Lung microvascular endothelial cell (primary cell): ENCODE measurements around the gene CREB5. TPM values are rescaled to one million over a fixed set of nuclear protein-coding genes. Genes with fewer than 3 reads are reported as not detected.
A peak's percentile ranks its signal among the peaks of the same experiment; 100 is the strongest.

ENCODE experiments used
- DNase-seq, 2 donors: peaks; one replicate each; pipeline versions ENCODE4 v3.0.0 to v3.0.0-alpha.2; 2010; ENCODE audit warnings: low read depth in 2 of 2
- total RNA-seq: library from RNA; depleted of rRNA; stranded (reverse); fragments of >200 nt; gene quantifications from 2 replicates; pipeline ENCODE4 v1.2.1, GENCODE V29; 2014

The CREB5 gene
- total RNA-seq, 1 donor from 2014 or later: 3.2 TPM

DNA sequence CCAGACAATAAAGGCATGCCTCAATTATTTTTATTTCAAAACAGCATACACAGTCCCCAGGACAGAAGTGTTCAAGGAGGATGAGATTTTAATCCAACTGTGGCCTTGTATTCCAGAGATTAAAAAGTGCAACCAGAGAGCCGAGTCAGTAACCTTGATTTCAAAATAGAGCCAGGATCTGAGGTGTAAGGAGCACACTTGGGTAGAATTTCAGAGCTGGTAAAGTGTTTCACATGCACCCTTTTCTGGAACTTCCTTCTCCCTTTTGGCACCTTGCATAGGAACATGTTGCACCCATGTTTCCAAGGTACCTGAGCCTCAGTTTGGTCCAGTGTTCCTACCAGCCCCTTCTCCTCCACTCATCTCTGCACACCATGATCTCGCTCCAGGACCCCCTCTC lies 320.7 kb downstream of the CREB5 start:
- DNase-seq: no peak

DNA sequence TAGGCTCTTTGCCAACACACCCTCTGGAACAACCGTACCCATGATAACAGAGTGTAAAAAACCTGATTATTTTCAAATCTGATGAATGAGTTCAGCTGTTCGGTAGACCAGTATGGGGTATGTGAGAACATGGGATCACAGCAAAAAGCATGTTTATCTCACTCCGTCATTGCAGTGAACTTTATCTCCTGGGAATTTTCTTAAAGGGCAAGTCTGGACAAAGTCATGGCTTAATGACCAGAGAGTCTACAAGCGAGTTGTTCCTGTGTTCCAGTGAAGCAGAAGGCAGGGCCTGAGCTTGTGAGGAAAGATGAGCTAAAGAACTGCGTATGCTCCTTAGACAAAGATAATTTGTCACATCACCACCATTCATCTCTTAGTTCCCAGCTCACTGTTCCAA lies 326.1 kb downstream of the CREB5 start:
- DNase-seq: no peak

DNA sequence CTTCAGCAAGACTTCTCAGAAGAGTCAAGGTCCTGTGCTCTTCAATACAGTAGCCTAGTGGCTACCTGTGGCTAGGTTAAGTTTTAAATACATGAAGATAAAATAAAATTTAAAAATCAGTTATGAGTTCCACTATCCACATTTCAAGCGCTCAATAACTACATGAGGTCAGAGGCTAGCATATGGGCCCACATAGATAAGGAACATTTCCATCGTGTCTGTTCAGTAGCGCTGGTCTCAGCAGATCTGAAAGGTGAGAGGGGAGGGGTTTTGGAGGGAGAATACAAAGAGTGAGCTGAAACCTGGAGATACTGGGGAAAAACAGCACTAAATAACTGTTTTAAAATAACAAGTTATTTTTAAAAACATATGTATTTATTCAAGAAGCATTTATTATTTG lies 326.8 kb downstream of the CREB5 start:
- DNase-seq: no peak

DNA sequence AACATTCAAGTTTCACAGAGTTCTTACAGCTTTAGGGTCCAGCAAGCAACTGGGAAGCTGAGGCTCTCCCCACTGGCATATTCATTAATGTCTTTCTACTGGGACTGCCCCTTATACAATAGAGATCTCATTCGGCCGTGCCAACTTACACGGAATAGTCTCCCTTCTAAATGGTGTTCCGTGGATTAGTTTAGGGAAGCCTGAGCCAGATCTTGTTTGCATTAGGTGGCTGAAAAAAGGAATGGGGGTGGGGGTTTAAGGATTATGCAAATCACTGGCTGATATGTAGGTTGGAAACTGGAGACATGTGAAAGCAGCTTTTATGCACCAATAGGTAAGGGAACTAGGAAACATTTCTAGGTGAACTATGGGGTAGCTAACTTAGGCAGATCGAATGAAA lies 327.5 kb downstream of the CREB5 start:
- no peak for DNase-seq

DNA sequence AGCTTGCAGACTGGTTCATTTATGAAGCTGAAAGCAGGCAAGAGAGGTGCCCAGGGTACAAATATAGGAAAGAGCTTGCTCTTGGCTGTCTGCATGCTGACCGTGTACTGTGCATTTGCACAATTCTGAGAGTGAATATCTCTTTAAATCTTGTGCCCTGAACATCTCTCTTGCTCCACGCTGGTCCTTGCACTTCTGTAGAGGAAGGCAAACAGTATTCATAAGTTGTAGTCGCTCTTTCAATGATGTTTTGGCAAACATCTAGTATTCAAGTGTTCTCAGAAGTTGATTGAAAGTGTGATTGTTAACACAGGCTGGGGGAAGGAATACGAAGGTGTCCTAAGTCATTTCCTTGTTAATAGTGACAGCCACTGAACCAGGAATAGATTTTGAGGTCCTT lies 332.6 kb downstream of the CREB5 start:
- no peak for DNase-seq

DNA sequence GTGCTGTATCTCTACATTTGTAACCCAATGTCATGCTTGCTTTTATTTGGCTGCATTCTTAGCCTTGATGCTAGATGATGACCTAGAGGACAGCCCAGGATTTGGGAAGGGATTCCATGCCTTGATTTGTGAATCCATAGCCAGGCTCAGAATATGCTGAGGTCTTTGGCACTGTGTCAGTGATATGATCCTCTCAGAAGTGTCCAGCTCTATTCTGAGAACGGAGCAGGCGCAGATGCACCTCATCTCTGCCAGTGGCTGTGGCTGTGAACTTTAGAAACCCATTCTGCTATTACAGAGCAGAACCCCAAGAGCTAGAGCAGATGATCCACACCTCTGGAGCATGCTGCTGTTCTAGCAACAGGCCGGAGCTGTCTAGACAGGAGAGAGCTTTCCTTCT lies 333.0 kb downstream of the CREB5 start:
- no peak for DNase-seq

DNA sequence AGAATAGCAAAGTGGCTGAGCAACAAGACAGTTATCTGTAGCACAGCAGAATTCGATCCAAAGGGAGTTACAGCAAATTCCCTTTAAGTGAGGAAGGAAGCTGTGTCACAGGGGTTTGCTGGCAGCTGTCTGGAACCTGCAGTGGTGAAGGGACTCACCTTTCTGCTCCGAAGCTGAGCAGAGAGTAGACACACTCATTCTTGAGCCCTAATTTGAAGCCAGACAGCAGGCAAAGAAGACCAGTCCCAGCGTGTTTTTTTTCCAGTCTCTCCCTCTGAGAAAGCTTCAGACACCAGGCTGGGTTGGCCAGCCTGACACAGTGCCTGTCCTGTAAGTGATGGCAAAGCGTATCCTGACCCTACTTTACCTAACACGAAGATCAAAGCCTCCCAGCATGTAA lies 335.1 kb downstream of the CREB5 start:
- DNase-seq: peak in 1 of 2 donors; percentile 13

DNA sequence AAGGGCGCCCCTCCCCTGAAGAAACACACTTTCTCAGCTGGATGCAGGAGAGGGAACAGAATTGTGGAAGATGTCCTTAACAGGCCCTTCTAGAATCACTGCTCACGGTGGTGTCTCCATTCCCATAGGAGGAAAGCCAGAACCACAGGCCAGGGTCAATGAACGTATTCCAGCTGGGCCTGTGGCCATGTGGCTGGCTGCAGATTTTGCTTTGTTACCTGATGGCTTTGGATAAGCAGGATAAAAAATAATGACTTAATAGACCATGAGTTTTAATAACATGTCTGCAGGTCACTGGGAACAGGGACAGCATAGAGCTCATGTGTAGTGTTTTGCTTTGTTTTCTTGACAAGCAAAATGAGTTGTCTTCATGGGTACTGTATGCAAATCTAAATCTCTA lies 335.5 kb downstream of the CREB5 start:
- no peak for DNase-seq

DNA sequence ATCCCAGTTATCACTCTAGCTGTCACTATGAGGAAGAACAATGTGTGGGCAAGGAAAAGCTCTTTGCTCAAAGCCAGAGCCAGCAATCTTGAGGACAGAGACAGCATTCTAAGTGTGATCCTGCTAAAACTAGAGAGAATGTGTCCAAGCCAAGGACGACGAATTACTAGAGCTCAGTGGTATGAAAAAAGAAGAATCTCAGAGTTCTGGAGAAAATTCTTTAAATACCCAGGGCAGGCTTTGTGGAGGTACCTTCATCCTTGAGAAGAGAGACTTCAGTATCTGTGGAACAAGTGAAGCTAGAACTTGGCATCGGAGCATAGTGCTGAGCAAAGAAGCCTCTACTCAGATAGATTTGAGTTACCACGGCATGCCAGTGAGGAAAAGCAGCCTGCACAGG lies 336.0 kb downstream of the CREB5 start:
- DNase-seq: no peak

DNA sequence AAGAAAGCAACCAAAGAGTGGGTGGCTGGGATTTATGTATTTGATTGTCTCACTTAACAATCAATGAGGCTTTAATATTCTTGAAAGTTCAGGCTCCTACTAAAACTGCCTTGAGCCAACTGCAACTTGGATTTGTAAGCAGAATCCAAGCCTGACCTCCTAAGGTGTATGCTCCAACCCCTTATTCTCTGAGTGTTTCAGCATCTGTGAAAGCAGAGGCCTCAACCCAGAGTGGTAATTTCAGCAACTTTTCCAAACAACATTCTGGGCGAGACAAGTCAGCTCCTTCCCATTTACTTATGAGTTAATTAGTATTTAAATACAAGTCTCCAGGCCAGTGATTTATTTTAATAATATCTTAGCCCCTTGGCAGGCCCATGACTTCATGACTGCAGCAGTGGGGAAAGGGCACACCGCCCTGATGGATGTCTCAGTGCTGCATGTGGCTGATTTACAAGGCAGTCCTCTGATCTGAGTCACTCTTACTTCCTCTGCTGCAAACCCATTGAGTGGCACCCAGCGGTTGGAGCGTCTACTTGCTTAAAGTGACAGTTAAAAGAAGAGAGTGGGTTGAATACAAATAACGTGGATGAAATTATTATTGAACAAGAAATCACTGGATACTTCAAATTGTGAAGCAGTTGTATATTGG lies 336.7 kb downstream of the CREB5 start:
- peak; percentile 26 to 81 for DNase-seq

DNA sequence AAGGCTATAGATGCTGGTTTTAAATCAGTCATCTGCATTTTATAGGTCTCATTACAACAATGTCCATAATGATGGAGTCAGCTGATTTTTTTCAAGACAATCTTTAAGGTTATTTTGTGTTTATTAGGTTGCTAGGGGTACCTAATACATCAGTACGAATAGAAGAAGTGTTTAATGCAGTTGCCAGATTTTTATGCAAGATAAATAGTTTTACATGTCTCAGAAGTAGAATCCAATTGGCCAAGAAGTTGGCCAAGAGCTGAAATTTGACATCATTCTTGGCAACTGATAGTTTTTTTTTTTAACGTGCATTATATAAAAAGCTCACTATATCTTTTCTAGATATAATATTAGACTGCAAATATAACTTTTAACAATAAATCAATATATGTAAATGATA lies 337.3 kb downstream of the CREB5 start:
- DNase-seq: no peak

DNA sequence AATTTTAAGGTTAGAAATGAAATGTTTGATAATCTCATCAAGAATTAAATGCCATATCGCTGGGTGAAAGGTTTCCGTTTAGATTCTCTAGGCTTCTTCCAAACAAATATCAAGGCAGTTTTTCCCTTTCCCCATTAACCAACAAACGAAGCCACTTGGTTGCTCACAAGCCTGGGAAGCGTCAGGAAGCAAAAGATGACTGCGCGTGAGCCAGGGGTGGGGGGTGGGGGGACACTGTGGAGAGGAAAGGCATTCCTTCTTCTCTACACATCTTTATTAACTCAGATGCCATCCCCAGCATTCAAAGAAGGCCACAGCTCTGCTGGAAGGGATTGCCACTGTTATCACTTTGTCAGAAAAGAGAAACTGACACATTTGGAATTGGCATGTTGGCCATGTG lies 338.7 kb downstream of the CREB5 start:
- no peak for DNase-seq

DNA sequence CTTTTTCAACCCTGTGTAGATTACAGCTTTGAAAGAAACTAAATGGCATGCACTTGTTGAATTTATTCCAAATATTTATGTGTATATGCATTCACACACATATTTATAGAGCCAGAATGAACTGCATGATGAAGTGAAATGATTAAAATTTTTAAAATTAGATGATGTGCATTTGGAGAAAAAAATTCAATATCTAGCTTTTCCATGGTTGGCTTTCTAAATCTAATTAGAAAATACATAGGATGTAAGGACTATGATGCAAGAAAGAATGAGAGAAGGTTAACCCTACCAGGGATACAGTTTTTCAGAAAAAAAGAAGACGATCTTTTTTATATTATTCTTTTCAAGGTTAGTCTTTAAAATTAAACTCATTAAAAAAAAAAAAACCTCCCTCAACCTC lies 341.3 kb downstream of the CREB5 start:
- no peak for DNase-seq

DNA sequence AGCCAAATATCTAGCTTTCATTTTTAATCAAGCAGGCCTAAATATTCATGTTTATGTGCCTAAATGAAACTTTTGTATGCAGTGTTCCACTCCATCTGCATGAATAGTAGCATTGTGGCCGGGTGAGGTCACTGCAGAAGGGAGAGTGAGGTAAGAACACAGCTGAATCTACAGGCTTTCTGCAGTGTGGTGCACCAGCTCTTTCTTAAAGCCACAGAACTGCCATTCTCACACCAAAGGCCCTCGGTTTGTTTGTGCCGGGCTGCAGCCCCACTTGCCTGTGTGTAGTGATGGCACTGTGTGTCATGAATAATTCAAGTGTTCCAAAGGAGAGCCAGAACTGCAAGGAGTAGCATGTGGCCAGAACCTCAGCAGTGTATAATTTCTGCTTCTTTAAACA lies 341.7 kb downstream of the CREB5 start:
- DNase-seq: no peak

DNA sequence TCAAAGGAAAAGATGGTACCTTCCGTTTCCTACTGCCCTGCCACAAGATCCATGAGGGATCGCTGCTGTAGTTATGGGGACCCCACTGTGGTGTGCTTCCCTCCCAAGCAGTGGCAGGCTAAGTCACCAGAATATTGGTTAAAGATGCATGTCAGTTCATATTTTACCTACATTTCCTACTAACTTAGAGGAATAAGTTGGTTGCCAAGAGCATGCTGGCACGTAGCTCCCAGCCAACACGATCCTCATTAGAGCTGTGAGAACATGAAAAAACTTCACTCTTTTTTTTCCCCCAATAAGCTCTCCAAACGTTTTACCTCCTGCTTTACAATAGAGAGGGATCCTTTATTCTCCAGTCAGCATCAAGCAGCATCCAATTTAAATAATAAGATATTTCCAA lies 342.1 kb downstream of the CREB5 start:
- DNase-seq: no peak

DNA sequence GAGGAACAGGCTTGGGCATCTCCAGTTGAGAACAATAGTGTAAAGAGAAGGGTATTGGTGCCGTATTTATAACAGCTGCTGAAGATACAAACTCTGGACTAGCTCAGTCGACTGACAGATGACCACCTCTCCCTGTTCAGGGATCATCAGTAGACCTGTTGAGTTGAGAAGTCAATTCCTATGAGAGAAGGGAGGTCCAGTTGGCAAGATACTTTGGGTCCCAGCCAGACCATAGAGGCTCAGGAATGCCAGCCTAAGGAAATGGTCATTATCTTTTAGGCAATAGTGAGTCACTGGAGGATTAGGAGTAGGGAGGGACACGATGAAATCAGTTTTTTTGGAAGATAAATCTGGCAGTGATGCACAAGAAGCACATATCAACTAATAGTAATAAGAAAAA lies 342.9 kb downstream of the CREB5 start:
- no peak for DNase-seq

DNA sequence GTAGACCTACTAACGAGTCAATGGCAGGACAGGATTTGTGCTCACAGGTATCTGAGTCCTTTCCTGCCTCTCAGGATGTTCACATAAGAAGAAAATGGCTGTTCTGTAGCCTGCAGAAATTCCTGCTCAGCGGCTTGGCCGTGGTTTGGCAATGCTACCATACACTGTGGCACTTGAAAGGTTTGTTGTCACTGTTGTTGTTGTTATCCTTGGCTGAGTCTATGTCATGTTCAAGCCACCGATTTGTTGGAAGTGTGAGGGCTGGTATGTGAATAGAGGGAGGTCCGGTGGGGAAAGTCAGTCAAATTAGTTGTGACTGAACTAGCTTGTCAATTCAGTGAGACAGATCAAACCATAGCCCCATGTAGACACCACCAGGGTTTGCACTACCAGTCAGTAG lies 345.9 kb downstream of the CREB5 start:
- no peak for DNase-seq

DNA sequence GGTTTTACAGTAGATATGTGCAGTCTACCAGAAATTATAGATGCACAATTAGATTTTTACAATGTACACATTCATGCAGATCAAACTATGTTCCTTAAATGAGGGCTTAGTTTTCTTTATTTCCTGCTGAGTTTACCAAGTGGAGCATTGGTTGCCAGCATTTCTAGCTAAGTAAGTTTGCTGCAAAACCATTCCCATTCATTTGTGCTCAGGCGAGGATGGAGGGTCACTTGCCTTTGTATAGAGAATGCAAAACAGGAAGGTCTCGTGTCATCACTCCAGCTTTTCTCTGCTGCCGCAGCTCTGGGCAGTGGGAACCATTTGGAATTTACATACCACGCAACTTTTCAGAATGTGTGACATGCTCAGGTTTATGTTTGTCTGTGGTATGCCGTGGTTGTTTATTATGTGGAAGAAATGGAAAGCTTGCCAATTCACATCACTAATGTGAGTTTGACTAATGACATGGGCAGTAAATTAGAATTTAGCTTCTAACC lies 347.2 kb downstream of the CREB5 start:
- DNase-seq: peak in 1 of 2 donors; percentile 81

DNA sequence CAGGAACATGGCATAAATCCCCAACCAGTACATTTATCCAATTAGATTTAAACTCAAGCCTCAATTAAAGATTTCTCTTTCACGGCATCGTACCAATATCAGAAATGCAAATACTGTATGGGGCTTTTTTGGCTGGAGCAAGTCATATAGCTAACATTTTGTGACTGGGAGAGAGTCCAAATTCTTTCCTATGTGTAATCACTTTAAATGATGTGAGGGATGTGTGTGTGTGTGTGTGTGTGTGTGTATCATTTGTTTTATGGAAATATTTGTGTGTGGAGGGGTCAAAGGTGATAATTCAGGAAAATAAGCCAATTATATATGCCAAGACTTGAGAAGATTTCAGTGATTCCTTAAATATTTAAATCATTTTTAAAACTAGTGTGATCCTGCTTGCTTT lies 349.2 kb downstream of the CREB5 start:
- DNase-seq: peak in 1 of 2 donors; percentile 23

DNA sequence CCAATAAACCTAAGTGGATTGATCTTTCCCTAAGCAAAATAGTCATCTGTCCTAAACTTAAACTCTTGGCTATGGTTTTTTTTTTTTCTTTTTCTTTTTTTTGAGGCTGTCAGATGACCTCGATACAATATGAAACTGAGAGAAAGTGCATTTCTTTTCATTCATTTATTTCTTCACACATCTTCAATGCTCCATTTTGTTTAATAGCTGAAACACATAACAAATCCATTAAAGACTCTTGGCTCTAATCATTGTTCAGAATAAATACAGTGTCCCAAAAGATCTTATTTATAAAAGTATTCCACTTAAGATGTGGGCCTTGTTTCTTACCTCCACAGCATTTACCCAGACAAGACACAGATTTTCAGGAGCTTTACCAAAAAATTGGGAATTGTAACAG lies 350.3 kb downstream of the CREB5 start:
- DNase-seq: no peak

DNA sequence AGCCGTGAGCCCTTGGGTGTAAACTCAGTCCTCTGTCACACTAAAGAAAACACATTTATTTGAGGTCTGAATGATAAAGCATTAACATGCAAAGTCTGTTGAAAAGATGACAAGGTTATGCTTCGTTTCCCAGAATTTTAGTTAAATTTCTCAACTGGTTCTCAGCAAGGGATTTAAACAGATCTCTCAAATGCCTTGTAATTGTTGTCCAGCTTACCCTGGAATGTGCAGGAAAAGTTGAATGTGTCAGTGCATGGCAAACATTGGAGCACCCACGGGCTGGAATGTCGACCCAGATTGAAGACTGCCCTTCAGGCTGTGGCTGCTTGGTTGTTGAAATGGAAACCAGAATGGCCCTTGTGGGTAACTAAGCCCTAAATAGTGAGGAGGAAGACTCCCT lies 354.0 kb downstream of the CREB5 start:
- DNase-seq: no peak

DNA sequence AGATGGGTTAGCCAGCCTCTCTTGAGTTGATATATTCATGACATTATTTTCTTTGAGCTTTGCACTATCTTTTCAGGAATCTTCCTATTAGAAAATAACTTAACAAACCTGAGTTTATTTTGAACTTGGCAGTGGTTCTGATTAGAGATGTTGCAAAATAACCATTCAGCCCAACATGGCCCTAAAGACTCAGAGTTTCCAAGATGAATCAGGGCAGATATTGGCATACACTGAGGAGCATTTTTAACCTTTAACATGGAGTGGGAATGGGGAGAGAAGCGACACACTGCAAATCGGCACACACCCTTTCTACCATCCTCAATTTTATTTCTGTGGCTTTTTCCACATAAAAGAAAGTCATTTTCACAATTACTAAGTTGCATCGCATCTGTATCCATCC lies 355.0 kb downstream of the CREB5 start:
- no peak for DNase-seq

DNA sequence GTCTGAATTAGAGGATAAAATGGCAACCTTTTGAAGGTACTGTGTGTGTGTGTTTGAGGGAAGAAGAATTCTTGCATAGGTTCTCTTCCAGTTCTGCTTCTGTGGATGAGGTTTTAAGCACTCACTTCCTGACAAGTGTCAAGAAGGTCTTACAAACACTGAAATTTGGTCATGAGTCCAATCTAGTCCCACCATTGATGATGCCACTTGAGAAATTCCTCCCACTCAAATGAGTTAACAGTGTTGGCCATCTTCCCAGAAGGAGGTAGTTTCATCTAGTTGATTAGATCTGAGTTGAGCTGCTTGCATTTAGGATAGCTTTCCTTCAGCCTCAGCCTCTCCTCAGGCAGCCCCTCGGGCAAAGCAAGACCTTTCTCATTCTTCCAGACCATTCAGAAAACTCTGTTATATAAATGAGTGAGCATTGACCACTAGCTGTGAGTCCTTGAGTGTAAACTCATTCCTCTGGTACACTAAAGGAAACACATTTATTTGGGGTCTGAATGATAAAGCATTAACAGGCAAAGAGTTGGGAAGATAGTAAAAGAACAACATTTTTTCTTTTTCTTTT lies 356.3 kb downstream of the CREB5 start:
- peak in 1 of 2 donors; percentile 3 for DNase-seq
